ENCODE results near the gene VPS37C. TPM values are rescaled to one million over a fixed set of nuclear protein-coding genes. Genes with fewer than 3 reads are reported as not detected.

The VPS37C gene
- total RNA-seq, 1 experiment from 2014 or later: 23.1 TPM

DNA sequence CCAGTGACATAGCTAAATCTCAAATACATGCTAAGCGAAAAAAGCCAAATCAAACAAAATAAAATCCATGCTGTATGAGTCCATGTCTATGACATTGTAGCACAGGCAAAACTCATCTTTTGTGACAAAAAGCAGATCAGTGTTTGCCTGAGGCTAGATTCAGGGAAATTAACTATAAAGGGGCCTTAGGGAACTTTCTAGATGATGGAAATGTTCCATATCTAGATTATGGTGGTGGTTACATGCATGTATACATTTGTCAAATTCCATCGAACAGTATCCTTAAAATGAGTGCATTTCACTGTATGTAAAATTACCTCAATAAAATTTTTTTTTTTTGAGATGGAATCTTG is 44.1 kb downstream of the VPS37C start:
- Histone ChIP-seq H3K4me1 (ENCODE audit: control insufficient read depth in 1 of 2, insufficient read depth in 2 of 2, low read length in 2 of 2) (peaks cover 9 to 10% of the 10 kb centered on the region in 2 experiments; a peak in 3 of 4 replicates), H3K9me2 (ENCODE audit: insufficient read depth) (no peaks in the 10 kb centered on the region), H3K9ac (ENCODE audit: low read length) (no peak overlapping the region), H3K27ac (ENCODE audit: low read depth, low read length) (no peak overlapping the region), H2AFZ (ENCODE audit: low read depth, low read length, poor library complexity, severe bottlenecking) (no peak overlapping the region), H3K79me2 (ENCODE audit: insufficient read depth, low read length) (no peaks in the 10 kb centered on the region), H4K20me1 (ENCODE audit: insufficient read depth) (no peaks in the 10 kb centered on the region), H3K4me2 (ENCODE audit: low read length) (no peak overlapping the region), H3K27me3 (ENCODE audit: insufficient read depth, low read length) (no peaks in the 10 kb centered on the region), H3K9me3 (ENCODE audit: control insufficient read depth in 1 of 2, insufficient read depth in 1 of 2, low read depth in 1 of 2, low read length in 2 of 2) (no peaks in the 10 kb centered on the region), H3K36me3 (ENCODE audit: control insufficient read depth in 1 of 2, insufficient read depth in 2 of 2, low read length in 2 of 2) (no peaks in the 10 kb centered on the region), H3K4me3 (replicated peaks in 1 of 2; ENCODE audit: low read depth in 1 of 2, low read length in 2 of 2) (no peak overlapping the region)
- ATAC-seq (no peak), DNase-seq (ENCODE audit: low read depth, low spot score) (no peak)
- intact Hi-C loops (cut with micrococcal nuclease): no loop called here
- ChIA-PET CTCF (no interaction called here), RAD21 (ENCODE audit: low non-redundant PET in 1 of 2, low total read pairs in 2 of 2, uncharacterized antibody in 2 of 2, unreplicated experiment in 2 of 2) (no interaction called here), POLR2A (no interaction called here)
- no TSS peak for BruUV-seq (replicated peaks)
- TF ChIP-seq ZFX (IDR thresholded peaks at IDR 0.05) (no peak), EGR1 (IDR thresholded peaks at IDR 0.05; ENCODE audit: low read depth) (no peak), SIN3A (IDR thresholded peaks at IDR 0.05; ENCODE audit: low read depth) (no peak), SP1 (IDR thresholded peaks at IDR 0.05; ENCODE audit: low read depth) (no peak), FOSL1 (IDR thresholded peaks at IDR 0.05; ENCODE audit: low read depth) (no peak)
- TF ChIP-seq, protein P1, sequence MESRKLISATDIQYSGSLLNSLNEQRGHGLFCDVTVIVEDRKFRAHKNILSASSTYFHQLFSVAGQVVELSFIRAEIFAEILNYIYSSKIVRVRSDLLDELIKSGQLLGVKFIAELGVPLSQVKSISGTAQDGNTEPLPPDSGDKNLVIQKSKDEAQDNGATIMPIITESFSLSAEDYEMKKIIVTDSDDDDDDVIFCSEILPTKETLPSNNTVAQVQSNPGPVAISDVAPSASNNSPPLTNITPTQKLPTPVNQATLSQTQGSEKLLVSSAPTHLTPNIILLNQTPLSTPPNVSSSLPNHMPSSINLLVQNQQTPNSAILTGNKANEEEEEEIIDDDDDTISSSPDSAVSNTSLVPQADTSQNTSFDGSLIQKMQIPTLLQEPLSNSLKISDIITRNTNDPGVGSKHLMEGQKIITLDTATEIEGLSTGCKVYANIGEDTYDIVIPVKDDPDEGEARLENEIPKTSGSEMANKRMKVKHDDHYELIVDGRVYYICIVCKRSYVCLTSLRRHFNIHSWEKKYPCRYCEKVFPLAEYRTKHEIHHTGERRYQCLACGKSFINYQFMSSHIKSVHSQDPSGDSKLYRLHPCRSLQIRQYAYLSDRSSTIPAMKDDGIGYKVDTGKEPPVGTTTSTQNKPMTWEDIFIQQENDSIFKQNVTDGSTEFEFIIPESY (IDR thresholded peaks at IDR 0.05; ENCODE audit: extremely low read depth, insufficient replicate concordance, low read length): no peak
- TF ChIP-seq, protein P2, sequence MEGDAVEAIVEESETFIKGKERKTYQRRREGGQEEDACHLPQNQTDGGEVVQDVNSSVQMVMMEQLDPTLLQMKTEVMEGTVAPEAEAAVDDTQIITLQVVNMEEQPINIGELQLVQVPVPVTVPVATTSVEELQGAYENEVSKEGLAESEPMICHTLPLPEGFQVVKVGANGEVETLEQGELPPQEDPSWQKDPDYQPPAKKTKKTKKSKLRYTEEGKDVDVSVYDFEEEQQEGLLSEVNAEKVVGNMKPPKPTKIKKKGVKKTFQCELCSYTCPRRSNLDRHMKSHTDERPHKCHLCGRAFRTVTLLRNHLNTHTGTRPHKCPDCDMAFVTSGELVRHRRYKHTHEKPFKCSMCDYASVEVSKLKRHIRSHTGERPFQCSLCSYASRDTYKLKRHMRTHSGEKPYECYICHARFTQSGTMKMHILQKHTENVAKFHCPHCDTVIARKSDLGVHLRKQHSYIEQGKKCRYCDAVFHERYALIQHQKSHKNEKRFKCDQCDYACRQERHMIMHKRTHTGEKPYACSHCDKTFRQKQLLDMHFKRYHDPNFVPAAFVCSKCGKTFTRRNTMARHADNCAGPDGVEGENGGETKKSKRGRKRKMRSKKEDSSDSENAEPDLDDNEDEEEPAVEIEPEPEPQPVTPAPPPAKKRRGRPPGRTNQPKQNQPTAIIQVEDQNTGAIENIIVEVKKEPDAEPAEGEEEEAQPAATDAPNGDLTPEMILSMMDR (IDR thresholded peaks at IDR 0.05 in 2 of 3, conservative IDR thresholded peaks at IDR 0.05 in 1 of 3; ENCODE audit: borderline replicate concordance in 1 of 3, insufficient read depth in 1 of 3, low read depth in 2 of 3, low read length in 2 of 3): no peak

Data from HCT116 (cell line).